A549 treated with CORT108297 at 1 μM for 4 hours (cell line): ENCODE data around the gene GLCE. TPM values are rescaled to one million over a fixed set of nuclear protein-coding genes. Genes with fewer than 3 reads are reported as not detected.

Experiments
- total RNA-seq: library from RNA; stranded (reverse); fragments of 200-300 nt; extraction: Qiagen RNA extraction; gene quantifications from 5 replicates; pipeline ENCODE4 v1.2.3, GENCODE V29; 2022

The GLCE gene
- total RNA-seq = 18.6 to 22.4 TPM (median 20.6 TPM) in 5 replicates

GRCh38 chr15:69160141-69160993 lies at the start of gene GLCE:
Gene GLCE, plus strand, starts transcription at chr15:69160635. Its CDS starts 95,172 bp downstream, at chr15:69255807.

GRCh38 chr15:69298697-69299441 lies 138.4 kb downstream of the GLCE start, which contains the start of gene PAQR5:
Gene PAQR5, plus strand, starts transcription at chr15:69298912. Its CDS starts 61,169 bp downstream, at chr15:69360081.

Other genes starting within 250 kb of the GLCE start
- gene SPESP1, start 230.1 kb upstream of the GLCE start, total RNA-seq = not detected in 5 replicates
- gene NOX5, start 145.9 kb upstream of the GLCE start, total RNA-seq = 0.10 to 0.30 TPM (median 0.24 TPM) in 5 replicates
- 88.0 to 119 TPM (median 115 TPM) in 5 replicates for gene PAQR5, start 138.3 kb downstream of the GLCE start, total RNA-seq